ENCODE results near the gene SLC8A1.
A peak's percentile ranks its signal among the peaks of the same experiment; 100 is the strongest.

Gene SLC8A1

DNA sequence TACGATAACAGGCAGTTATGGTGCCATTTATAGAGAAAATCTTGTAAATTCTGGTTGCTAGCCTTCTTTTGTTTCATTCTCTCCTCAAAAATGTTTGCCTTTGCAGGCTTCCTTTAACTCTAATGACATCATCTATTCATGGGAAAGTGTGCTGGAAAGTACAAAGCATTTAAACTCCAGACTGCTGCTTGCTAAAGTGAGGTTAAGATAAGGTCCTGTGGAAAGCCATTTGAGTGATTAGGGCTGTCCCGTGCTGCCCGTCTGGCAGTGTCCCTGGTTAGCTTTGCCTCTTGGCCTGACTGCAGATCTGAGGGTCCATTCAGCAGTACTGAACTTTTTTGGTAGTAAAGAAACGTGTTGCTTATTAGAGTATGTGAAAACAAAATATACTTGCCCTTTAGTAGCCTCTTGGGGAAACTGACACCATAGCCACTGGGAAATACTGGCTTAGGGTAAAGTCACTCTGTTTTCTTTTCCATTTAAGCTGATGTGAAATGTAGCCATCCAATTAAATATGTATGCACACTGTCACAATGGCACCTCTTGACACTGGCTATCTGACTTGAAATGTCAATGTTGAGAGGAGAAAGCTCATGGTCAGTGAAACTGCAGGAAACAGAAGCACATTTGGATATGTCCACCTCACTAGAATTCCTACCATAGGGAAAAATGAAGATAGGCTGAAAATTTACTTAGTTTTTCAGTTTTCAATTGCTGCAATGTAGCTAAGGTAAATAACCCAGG is 321.5 kb downstream of the SLC8A1 start:
- DNase-seq: peak; percentile 46

DNA sequence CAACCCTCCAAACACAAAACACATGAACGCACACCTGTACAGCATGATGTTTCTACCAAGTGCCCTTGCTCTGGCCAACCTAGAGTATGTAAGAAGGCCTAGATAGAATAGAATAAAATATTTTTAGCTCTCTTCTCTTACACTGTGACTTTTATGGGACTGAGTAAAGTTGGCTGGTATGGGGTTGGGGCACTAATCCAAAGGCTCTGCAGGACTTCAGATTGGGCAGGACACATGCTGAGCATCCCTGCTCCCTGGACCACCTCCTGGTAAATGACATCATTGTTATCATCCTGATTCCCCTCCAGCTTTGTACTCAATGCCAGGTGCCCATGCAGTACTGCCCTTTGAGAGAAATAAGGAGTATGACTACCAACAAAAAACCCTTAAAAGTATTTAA is 322.2 kb downstream of the SLC8A1 start:
- DNase-seq: no peak

DNA sequence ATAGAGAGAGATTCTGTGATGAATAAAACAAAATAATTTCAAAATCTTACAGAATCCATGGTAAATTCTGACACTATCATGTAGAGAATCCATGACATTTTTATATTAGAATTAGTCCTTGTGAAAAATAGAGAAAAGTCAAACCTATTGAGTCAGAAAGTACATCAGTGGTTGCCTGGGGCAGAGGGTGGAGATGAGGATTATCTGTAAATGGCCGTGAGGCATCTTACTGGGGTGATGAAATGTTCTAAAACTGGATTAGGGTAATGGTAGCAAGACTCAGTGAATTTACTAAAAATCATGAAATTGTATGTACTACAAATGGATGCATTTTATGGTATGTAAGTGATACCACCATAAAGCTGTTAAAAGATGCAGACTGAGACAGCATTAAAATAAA is 323.1 kb downstream of the SLC8A1 start:
- no peak for DNase-seq

DNA sequence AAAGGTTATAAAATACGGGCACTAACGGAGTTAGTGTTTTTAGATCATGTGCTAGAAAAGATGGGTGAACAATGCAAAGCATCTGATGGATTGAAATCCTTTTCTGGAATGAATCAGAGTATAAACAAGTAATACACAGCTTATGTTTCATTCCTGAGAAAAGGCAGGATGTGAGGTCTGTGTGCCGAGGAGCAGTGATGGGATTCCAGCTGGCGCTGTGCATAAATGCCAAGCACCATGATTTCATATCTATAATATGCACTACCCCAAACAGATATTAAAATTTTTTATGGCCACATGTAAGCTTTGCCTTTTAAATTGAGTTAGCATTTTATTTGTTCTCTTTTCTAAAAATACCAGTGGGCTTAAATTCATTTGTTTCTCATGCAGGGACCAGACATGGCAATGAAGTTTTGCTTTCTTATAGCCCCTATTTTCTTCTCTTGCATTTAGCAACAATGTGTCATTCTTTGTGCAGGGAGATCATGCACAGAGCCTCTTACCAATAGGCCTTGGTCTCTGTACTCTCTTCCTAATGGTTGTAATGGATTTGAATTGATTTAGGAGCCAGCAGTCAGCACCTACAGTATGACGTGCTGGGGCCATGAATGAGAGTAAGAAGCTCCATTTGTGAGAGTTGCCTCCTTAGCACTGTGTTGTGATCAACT is 323.9 kb downstream of the SLC8A1 start:
- DNase-seq: peak; percentile 97

DNA sequence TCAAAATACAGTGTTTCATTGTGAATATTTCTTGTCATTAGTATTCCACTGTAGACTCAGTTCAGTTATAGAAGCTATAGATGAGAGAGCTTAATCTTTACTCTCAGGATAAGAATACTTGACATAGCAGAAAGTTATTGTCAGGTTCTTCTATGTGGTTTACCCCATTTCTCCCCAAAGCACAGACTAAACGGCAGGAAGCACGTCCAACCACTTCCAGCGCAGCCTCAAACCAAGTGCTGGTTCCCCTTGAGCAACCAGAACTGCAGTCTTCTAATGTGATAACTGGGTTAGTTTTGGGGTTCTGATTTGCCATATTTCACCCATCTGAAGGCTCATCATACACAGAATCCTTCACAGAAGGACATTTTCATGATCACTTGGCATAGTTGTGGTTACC is 324.7 kb downstream of the SLC8A1 start:
- DNase-seq: no peak

DNA sequence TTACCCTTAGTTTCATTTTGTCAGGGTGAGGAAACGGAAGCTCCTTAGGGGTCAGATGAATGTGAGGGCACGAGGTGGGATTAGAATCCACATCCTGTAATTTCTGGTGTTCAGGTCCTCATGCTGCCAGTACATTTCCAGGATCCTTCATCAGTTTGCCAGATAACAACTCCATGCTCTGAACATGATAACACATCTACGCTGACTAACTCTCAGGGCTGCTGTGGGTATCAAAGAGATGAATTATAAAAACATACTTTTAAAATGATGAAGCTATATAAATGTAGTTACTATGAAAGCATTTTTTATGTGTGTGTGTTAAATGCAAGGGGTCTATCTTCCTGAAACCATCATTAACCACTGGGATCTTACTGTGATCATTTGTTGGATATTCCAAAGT is 325.9 kb downstream of the SLC8A1 start:
- peak; percentile 50 for DNase-seq

DNA sequence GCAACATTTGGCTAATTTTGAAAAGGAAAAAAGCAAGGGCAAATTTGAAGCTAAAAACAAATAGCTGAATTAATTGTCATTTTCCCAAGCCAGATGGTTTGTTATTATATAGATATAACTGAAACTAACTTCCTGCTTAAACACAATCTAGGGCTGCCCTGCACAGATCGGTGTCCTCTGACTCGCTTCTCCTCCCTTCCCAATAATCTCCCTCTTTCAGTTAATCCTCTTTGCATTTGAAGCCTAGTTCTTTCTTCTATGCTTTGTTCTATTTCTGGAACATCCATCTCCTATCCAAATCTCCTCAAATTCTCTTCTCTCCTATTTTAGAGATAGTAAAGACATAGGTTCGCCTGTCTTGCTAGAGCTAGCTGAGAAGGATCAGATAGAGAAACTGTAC is 328.1 kb downstream of the SLC8A1 start:
- no peak for DNase-seq

DNA sequence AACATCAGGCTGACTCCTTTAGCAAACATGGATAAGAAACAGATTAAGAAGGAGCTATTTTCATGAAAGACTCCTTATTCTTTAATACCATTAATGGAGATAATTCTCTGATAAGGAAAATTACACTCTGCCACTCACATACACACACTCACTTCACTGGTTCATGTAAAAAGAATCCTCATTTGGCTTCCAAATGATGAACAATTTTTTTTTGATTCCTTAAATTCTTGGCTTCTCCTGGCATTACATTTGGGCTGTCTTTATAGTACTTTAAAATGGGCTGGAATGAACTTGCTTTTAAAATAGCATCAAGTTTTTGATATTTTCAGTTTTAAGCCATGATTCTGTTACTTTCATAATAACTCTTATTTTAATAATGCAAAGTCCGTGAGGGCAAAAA is 328.6 kb downstream of the SLC8A1 start:
- DNase-seq: peak; percentile 60

DNA sequence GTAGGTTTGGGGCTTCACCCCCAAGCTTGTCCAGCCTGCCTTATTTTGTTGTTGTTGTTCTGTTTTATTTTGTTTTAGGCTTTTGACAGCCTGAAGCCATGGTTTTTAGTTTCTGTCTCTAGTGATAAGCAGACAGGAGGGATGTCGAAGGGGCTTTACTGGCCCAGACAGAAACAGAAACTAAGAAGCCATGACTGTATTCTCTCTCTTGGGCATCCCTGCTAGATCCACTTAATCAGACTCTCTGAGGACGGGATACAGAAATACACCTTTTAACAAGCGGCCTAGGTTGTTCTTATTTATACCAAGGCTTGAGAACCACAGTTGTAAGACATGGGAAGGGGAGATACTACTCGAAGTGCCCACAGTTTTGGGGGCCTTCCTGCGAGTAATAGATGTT is 330.9 kb downstream of the SLC8A1 start:
- no peak for DNase-seq

DNA sequence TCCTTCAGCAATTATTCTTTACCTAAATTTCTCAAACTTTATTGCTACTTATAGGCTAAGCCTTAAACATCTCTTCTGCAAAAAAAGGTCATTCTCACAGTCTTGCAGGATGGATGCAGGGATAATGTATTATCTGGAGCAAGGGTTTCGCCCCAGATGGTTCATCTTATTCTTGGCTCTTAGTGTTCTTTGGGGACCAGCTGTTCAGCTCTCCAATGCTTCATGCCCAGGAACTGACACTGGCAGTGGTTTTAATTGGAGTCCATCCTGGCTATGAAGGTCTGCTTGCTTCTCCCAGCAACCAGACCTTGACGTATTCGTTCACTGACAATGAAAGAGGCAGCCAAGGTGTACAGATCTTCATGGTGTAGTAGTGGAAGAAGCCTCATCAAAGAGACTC is 331.9 kb downstream of the SLC8A1 start:
- no peak for DNase-seq

DNA sequence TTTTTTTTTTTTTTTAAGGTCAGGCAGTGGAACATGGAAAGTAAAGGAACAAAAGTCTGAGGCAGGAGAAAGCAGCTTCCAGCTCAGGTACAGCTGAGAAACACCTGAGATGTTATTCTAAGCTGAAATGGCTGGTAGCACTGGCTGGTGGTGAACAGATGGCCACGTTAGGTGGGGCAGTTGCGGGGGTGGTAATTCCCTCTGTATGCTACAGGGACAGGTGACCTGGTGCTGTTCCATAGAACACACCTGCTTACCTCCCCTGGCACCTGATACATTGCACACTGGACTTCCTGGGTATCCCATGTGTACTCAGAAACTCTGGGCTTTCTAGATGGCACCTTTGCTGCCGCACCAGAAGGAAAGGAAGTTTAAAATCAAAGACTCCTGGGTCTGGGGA is 333.3 kb downstream of the SLC8A1 start:
- DNase-seq: no peak

DNA sequence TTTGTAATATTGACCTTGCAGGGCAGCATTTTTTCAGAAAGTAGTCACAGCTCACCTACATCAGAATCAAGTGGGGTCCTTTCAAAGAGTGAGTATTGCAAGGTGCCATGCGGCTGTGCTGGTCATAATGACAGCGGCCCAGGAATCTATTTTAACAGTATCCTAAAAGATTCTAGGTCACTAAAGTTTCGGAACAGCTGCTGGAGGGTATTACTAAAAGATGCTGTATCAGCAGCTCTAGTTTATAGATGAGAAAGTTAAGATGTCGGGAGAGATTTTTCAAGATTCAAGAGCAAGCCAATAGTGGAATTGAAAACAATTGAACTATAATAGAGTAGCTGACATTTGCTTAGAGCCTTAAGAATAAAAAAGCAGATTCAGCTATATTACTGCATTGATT is 336.0 kb downstream of the SLC8A1 start:
- no peak for DNase-seq

DNA sequence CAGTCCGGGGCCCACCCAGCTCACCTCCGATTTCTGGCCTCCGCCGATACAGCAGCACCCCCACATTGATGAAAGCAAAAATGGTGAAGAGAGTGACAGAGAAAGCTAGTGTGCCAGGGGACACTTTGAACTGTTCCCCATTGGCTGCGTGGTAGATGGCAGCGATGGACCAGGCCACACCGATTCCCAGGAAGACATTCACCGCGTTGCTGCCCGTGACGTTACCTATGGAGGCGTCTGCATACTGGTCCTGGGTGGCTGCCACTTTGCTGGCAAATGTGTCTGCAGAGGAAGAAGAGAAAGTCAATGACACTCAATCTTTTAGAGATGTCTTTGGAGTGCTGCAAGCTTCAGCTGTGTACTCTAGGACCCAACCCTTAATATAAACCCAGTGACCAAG is 336.5 kb downstream of the SLC8A1 start:
- DNase-seq: no peak

DNA sequence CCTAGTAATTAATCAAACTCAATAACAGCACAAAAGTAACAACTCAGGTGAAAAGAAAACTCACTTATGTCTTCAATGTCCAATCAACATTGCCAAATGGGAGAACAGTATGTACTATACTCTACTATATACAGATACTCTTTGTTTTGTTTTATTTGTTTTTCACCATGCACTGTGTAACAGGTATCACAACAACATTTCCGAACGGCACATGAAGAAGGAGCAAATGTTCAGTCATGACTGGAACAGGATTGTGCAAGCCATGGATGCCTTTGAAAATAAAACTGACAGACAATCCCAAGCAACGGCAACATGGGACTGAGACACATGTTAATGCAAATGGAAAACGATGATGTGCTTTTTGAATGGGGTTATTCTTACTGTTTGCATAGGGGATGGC is 337.9 kb downstream of the SLC8A1 start:
- no peak for DNase-seq

DNA sequence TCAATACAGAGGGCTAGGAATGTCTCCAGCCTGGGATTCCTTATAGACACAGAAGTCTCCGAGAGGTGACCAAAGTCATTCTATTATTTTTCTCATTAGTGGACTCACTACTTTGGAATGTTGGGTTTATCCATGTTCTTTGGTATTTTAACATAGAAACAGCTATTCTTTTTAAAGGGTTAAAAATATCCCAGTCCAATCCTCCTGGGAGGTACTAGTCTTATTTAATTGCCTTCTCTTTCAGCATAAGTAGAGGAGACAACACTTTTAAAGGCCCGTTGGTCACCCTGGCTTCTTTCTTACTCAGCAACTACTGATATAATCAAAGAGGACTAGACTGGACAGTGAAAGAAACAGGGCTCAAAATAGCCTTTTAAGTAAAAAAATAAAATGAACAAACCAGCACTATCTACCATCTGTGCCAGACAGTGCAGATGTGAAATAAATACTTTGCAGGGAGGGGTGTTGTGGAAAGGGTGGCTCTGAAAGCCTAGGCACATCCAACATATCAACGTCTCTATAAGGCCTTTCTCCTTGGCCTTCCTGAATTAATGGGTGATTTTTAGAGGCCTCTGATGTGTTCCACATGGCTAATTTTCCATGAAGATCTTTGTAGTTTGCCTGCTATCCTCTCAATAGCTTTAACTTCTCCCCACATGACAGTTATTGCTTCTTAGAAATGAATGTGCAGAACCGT is 338.5 kb downstream of the SLC8A1 start:
- DNase-seq: peak; percentile 91

DNA sequence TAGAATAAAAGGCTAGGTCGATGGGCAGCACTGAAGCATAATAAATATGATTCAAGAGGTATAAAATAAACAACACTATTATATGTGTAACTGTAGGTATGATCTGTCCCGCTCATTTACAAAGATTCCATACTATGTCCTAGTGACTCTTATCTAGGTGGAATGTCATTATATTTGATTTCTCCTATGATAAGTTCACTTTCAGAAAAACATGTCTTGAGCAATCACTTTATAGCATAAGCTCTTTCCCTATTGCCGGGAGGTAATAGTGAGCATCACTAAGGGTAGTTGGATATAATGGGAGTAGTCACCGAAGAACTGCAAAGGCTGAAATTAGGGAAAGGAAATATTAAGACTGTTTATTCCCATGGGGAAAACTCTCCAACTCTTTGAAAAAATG is 342.5 kb downstream of the SLC8A1 start:
- DNase-seq: no peak

DNA sequence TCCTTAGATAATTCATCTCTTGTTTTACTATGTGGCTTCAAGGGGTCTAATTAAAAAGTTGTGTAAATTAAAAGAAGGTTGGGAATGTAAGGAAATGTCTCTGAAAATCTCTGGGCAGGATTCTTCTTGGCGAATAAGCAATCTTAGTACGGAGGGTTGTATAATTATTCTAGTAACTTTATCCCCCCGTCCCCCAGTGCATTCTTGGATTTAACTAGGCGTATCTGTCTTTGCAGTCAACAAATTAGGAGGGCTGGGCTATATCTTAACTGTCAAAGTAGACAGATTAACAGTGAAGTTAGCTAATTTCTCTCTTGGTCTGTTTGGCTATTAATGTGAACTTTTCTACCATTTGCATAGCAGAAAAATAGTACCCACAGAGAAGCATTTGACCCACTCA is 343.0 kb downstream of the SLC8A1 start:
- no peak for DNase-seq

DNA sequence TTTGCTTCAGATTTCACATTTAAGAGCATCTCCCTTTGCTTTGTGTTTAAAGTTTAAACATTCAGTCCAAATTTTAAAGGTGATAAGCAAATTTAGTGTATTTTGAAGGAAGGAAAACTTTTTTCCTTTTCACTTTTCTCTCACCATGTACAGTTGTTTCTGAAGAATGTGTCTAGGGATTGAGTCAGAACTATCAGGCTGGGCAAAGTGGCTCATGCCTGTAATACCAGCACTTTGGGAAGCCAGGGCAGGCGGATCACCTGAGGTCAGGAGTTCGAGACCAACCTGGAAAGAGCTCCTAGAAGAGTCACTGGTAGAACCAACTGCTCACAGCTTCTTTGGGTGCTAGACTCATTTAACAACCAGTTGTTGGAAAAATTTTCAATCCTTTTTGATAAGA is 345.8 kb downstream of the SLC8A1 start:
- DNase-seq: peak; percentile 33

DNA sequence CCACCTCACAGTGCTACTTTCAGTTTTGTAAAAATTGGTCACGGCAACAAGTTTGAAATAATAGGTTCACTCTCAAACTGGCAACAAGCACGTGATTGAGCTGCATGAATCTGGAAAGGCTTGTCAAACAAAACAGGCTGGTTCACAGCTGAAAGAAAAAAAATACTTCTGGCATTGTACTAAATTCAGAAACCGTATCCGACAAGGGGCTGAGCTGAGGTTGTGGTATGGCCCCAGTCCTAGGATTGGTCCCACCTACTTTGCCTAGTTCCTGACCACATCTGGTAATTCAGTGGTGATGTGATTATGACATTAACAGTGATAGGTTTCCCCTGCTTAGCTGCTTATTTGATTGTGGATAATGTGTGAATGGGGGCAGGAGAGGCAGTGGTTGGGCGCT is 346.3 kb downstream of the SLC8A1 start:
- peak; percentile 57 for DNase-seq

DNA sequence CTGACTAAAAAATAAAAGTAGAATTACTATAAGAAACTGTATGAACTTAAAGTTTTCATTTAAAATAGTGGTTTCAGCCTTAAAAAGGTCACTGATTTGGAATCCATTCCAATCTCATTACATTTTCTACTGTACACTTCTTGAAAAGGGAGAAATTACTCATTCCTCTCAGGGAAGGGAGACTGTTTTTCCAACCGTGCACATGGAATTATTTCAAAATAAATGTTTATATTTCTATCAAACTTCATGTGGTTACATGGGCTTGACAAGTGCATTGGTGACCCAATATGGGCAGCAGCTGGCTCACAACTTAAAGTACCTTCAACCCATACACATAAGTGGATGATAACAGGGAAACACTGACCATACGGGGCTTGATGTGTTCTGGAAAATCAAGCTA is 348.3 kb downstream of the SLC8A1 start:
- DNase-seq: peak; percentile 91

DNA sequence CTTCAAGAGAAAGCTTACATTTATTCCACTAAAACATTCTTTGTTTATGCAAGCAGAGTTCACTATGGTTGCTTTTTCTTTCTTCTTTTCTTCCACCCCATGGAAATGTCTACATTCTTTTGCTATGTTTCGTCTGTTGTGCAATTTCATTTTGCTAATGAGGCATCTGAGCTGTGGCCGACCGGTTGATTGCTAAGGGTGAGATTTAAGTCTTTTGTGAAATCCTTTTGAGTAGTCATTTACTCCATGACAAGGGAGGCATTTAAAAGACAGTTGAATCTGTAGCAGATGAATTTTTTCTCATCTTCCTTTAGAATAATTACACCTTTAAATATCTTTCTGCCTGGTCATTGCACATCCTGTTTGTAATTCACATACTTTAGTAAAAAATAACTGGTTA is 348.7 kb downstream of the SLC8A1 start:
- DNase-seq: peak; percentile 87

DNA sequence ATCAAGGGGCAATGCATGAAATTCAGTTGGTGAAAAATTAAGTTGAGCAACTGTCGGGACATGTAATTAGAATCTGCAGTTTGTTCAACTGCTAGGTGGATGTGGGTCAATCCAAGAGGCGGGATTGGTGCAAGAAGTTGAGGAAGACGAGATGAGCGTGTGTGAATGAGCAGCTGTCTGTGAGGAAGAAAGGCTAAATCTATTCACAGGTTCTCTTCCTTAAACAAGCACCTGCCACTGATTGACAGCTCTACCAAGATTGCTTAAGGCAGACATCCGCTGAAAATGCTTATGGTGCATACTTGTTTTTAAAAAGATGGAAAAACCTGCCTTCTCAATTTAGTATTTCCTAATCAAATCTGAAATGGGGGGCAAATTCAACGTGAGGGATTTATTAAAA is 349.4 kb downstream of the SLC8A1 start:
- DNase-seq: no peak

DNA sequence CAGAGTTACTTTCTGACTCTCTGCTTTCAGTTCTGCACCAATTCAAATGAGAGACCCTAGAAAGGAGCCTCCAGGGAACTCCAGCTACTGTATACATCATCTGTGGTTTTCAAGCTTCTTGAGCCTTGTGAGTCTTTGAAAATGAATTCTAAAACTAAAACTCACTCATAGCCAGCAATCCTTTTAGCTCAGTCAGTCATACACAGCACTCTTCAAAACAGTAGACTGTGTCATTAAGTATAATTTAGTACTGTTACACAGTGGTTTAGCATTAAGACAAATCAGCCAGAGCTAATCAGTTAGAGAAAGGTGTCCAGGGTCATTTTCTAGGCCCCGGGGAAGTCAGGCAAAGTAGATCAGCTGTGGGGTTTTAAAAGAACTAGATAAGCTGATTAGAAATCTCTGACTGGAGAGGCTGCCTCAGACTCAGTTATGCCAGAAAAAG is 350.7 kb downstream of the SLC8A1 start:
- DNase-seq: peak; percentile 93

DNA sequence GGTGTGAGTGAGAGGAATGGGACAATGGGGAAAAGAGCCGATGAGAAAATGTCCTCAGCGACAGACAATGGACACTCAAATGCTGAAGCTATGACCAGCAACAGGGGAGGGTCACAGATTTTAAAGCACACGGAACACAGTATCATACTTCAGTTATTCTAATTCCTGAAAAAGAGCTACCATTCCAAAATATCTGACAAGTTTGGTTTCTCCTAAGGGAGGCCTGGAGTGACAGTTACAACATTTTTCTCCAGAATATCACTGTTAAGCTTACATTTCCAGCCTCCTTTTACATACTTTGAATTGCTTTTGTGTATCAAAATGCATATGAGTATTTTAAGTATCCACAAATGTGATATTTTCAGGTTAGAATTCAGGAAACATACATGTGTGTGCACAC is 351.2 kb downstream of the SLC8A1 start:
- DNase-seq: peak; percentile 65

All from fibroblast of skin of scalp (primary cell).